ENCODE data around the gene ARHGEF39.

DNA sequence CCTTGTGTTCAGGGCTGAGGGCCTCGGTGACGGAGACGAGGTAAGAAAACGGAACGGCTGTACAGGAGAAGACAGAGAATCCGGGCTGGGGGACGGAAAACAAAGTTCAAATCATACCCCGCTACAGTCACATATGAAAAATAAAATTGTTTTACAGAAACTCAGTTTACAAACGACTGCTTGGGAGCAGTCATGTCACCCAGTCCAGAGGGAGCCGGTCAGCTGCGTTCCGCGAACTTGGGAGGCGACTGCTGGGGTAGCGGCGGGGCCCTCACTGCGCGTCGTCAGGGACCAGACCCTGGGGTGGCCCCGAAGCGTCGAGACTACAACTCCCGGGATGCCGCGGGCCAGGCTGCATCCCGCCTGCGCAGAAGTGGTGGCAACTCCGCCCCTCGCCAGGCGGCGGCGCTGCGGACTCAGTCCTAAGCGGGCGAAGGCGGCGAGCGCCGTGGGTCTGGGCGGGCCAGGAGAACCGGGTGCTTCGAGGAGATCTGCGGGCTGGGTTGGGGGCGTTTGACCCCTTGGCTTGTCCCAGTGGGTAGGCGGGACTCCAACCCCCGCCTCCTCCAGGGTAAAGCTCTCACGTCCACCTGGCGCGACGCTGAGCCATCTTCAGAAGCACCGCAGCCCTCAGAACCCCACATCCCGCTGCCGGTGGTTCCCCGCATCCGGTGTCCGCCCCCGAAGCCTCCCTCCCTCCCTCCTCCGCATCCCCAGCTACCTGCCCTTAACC is 18.3 kb downstream of the ARHGEF39 start:
- TF ChIP-seq, protein P1, sequence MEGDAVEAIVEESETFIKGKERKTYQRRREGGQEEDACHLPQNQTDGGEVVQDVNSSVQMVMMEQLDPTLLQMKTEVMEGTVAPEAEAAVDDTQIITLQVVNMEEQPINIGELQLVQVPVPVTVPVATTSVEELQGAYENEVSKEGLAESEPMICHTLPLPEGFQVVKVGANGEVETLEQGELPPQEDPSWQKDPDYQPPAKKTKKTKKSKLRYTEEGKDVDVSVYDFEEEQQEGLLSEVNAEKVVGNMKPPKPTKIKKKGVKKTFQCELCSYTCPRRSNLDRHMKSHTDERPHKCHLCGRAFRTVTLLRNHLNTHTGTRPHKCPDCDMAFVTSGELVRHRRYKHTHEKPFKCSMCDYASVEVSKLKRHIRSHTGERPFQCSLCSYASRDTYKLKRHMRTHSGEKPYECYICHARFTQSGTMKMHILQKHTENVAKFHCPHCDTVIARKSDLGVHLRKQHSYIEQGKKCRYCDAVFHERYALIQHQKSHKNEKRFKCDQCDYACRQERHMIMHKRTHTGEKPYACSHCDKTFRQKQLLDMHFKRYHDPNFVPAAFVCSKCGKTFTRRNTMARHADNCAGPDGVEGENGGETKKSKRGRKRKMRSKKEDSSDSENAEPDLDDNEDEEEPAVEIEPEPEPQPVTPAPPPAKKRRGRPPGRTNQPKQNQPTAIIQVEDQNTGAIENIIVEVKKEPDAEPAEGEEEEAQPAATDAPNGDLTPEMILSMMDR (IDR thresholded peaks at IDR 0.05; ENCODE audit: low read depth, low read length) = peak; percentile 43
- TF ChIP-seq POLR2A (IDR thresholded peaks at IDR 0.05; ENCODE audit: extremely low read depth, insufficient read length) (peak; percentile 45), MYC (IDR thresholded peaks at IDR 0.05; ENCODE audit: low read depth, low read length) (no peak)
- TF ChIP-seq, protein P2, sequence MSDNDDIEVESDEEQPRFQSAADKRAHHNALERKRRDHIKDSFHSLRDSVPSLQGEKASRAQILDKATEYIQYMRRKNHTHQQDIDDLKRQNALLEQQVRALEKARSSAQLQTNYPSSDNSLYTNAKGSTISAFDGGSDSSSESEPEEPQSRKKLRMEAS (IDR thresholded peaks at IDR 0.05; ENCODE audit: low read depth, low read length) = no peak
